ENCODE data around the gene PARD6G. TPM values are rescaled to one million over a fixed set of nuclear protein-coding genes. Genes with fewer than 3 reads are reported as not detected.

The PARD6G gene
- total and polyA plus RNA-seq, 2 of the 8 experiments (the other 6 are each of a cell fraction or from before 2014, with no cell fraction given), result 11.3 to 17.9 TPM

DNA sequence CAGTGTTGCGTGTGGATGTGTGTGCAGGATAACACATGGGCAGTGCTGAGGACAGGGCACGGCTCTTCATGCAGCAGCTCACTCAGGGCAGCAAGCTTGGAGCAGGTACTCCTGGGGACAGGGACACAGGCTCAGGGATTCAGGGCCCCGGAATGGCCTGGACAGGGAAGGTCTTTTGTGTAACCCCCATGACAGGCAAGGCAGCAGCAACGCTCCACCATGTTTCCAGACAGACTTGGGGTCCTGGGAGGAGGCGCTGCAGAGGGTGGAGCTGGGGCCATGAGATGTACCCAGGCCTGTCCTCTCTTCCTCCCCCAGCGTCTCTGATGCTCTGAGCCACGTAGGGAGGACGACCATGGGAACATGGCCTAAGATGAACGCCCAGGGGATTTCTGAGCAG is 80.0 kb downstream of the PARD6G start (continued):
- no peak for TF ChIP-seq ASH2L (IDR thresholded peaks at IDR 0.05; ENCODE audit: low read length)
- TF ChIP-seq SIX5 (IDR thresholded peaks at IDR 0.05; ENCODE audit: low read depth, low read length), result no peak
- no peak for TF ChIP-seq KDM1A (IDR thresholded peaks at IDR 0.05; ENCODE audit: borderline replicate concordance, low read length)
- no peak for TF ChIP-seq BRCA1 (IDR thresholded peaks at IDR 0.05; ENCODE audit: low read depth, low read length)
- TF ChIP-seq, protein P1, sequence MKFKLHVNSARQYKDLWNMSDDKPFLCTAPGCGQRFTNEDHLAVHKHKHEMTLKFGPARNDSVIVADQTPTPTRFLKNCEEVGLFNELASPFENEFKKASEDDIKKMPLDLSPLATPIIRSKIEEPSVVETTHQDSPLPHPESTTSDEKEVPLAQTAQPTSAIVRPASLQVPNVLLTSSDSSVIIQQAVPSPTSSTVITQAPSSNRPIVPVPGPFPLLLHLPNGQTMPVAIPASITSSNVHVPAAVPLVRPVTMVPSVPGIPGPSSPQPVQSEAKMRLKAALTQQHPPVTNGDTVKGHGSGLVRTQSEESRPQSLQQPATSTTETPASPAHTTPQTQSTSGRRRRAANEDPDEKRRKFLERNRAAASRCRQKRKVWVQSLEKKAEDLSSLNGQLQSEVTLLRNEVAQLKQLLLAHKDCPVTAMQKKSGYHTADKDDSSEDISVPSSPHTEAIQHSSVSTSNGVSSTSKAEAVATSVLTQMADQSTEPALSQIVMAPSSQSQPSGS (IDR thresholded peaks at IDR 0.05; ENCODE audit: low read length), result no peak

All from H1 (cell line).